ENCODE measurements around the gene CAMK1D. TPM values are rescaled to one million over a fixed set of nuclear protein-coding genes. Genes with fewer than 3 reads are reported as not detected.

CAMK1D gene
- polyA plus RNA-seq, 1 experiment, result 8.2 TPM

- ChIA-PET POLR2A (interaction anchor here (1.0 kb wide), 1 partner anchor 380 kb away, joined by 7 read pairs; no protein-coding TSS in a partner anchor), CTCF (interaction anchor here (1.6 kb wide), 1 partner anchor 10 kb away, joined by 5 read pairs; no protein-coding TSS in a partner anchor)
- H3K27ac ChIP-seq (ENCODE audit: low read depth, low read length), result no peak overlapping the region
- TF ChIP-seq CTCF (IDR thresholded peaks at IDR 0.05; ENCODE audit: low read depth, low read length), result no peak
- no peak overlapping the region for H3K4me3 ChIP-seq (ENCODE audit: low read depth, low read length)
- peaks cover 7% of the 10 kb centered on the region for H3K27me3 ChIP-seq (ENCODE audit: control insufficient read depth, insufficient read depth, low read length)
- DNase-seq (ENCODE audit: low read depth, low spot score), result no peak
- no peaks in the 10 kb centered on the region; the same call in none of the 2 replicates for H3K9me3 ChIP-seq (ENCODE audit: control insufficient read depth, insufficient read depth, low read length)
These were observed 301.4 kb downstream of the CAMK1D start for GRCh38 chr10:12650538-12651298.

GRCh38 chr10:12655940-12656339 is 306.6 kb downstream of the CAMK1D start:
- no peak overlapping the region for H3K27ac ChIP-seq (ENCODE audit: low read depth, low read length)
- no peak for TF ChIP-seq CTCF (IDR thresholded peaks at IDR 0.05; ENCODE audit: low read depth, low read length)
- POLR2A ChIA-PET, result no interaction called here

GRCh38 chr10:12656518-12657142 is 307.3 kb downstream of the CAMK1D start:
- Histone ChIP-seq H3K27ac (ENCODE audit: low read depth, low read length) (no peak overlapping the region), H3K9me3 (ENCODE audit: control insufficient read depth, insufficient read depth, low read length) (no peaks in the 10 kb centered on the region; the same call in 1 of the 2 replicates), H3K4me3 (ENCODE audit: low read depth, low read length) (no peak overlapping the region), H3K27me3 (ENCODE audit: control insufficient read depth, insufficient read depth, low read length) (no peaks in the 10 kb centered on the region)
- DNase-seq (ENCODE audit: low read depth, low spot score), result peak; percentile 11
- ChIA-PET CTCF (interaction anchor here (0.5 to 3.9 kb wide), 47 partner anchors 9 to 530 kb away, joined by 3 to 52 read pairs (median 4); partner anchors contain the start of genes CAMK1D, CDC123 and NUDT5), POLR2A (no interaction called here)
- peak; percentile 76 for TF ChIP-seq CTCF (IDR thresholded peaks at IDR 0.05; ENCODE audit: low read depth, low read length)

More at GRCh38 chr10:12655940-12656339, 306.6 kb downstream of the CAMK1D start:
- CTCF ChIA-PET, result interaction anchor here (0.5 to 3.9 kb wide), 42 partner anchors 8 to 529 kb away, joined by 3 to 52 read pairs (median 4); partner anchors contain the start of genes CAMK1D, CDC123 and NUDT5
- Histone ChIP-seq H3K4me3 (ENCODE audit: low read depth, low read length) (no peak overlapping the region), H3K9me3 (ENCODE audit: control insufficient read depth, insufficient read depth, low read length) (no peaks in the 10 kb centered on the region; the same call in 1 of the 2 replicates), H3K27me3 (ENCODE audit: control insufficient read depth, insufficient read depth, low read length) (no peaks in the 10 kb centered on the region)
- DNase-seq (ENCODE audit: low read depth, low spot score), result no peak

- CTCF ChIA-PET, result interaction anchor here (0.9 to 3.9 kb wide), 12 partner anchors 8 to 443 kb away, joined by 3 to 52 read pairs (median 6); no protein-coding TSS in a partner anchor
- no peak overlapping the region for H3K27ac ChIP-seq (ENCODE audit: low read depth, low read length)
These were observed 308.1 kb downstream of the CAMK1D start for GRCh38 chr10:12657489-12657888.

More at GRCh38 chr10:12657489-12657888, 308.1 kb downstream of the CAMK1D start:
- DNase-seq (ENCODE audit: low read depth, low spot score), result no peak
- TF ChIP-seq CTCF (IDR thresholded peaks at IDR 0.05; ENCODE audit: low read depth, low read length), result no peak
- POLR2A ChIA-PET, result no interaction called here
- no peaks in the 10 kb centered on the region; the same call in 1 of the 2 replicates for H3K9me3 ChIP-seq (ENCODE audit: control insufficient read depth, insufficient read depth, low read length)
- no peak overlapping the region for H3K4me3 ChIP-seq (ENCODE audit: low read depth, low read length)
- H3K27me3 ChIP-seq (ENCODE audit: control insufficient read depth, insufficient read depth, low read length), result no peaks in the 10 kb centered on the region

All from AG04450 (cell line).